Stimulated activated naive CD8-positive, alpha-beta T cell treated with anti-CD3 and anti-CD28 coated beads, Interleukin-15, Interleukin-2, amounts not matched to agents 100 U/mL and 50 U/mL, for 24 hours (primary cell): ENCODE measurements around the gene DNAH6.
"Not testable (repeated sequence)": the region's sequence is repeated elsewhere in the genome, so short reads cannot be mapped to it uniquely, and the experiment has no call there.

ENCODE experiments used
- ATAC-seq: fragments of 150-1000 bp; cut with Tn5 transposase; one replicate; pipeline ENCODE4 v1.10.0; 2021
- DNase-seq: peaks from one replicate; pipeline ENCODE4 v3.0.0; 2021

The DNAH6 gene

GRCh38 chr2:84749442-84749841, 233.1 kb downstream of the DNAH6 start:
- no peak for DNase-seq

GRCh38 chr2:84755096-84755495, 238.8 kb downstream of the DNAH6 start:
- no peak for DNase-seq
- ATAC-seq = no peak

More at GRCh38 chr2:84749442-84749841, 233.1 kb downstream of the DNAH6 start:
- ATAC-seq = no peak

GRCh38 chr2:84757648-84758047, 241.3 kb downstream of the DNAH6 start:
- ATAC-seq (no peak), DNase-seq (no peak)

- ATAC-seq = no peak
- no peak for DNase-seq
These were observed 250.5 kb downstream of the DNAH6 start for GRCh38 chr2:84766791-84767190.

- no peak for ATAC-seq
- DNase-seq = no peak
These were observed 252.5 kb downstream of the DNAH6 start for GRCh38 chr2:84768840-84769239.

- ATAC-seq (no peak), DNase-seq (no peak)
These were observed 254.0 kb downstream of the DNAH6 start for GRCh38 chr2:84770280-84770679.

- ATAC-seq = no peak
- no peak for DNase-seq
These were observed 255.0 kb downstream of the DNAH6 start for GRCh38 chr2:84771251-84771650.

- DNase-seq, ATAC-seq: not testable (repeated sequence)
These were observed 257.3 kb downstream of the DNAH6 start for GRCh38 chr2:84773562-84773961.

GRCh38 chr2:84776011-84776410, 259.7 kb downstream of the DNAH6 start:
- DNase-seq = no peak
- ATAC-seq = no peak

- ATAC-seq = no peak
- no peak for DNase-seq
These were observed 262.8 kb downstream of the DNAH6 start for GRCh38 chr2:84778911-84779690.

GRCh38 chr2:84779781-84780180, 263.5 kb downstream of the DNAH6 start:
- no peak for DNase-seq
- peak; percentile 38 for ATAC-seq

- ATAC-seq (peak; percentile 95), DNase-seq (peak; percentile 55)
These were observed 265.8 kb downstream of the DNAH6 start for GRCh38 chr2:84781942-84782716.

- DNase-seq (no peak), ATAC-seq (peak; percentile 62)
These were observed 266.6 kb downstream of the DNAH6 start for GRCh38 chr2:84782717-84783442.

- DNase-seq (no peak), ATAC-seq (no peak)
These were observed 269.7 kb downstream of the DNAH6 start for GRCh38 chr2:84785950-84786349.

GRCh38 chr2:84786601-84787000, 270.3 kb downstream of the DNAH6 start:
- no peak for DNase-seq

GRCh38 chr2:84788027-84788426, 271.7 kb downstream of the DNAH6 start:
- no peak for DNase-seq
- no peak for ATAC-seq

More at GRCh38 chr2:84786601-84787000, 270.3 kb downstream of the DNAH6 start:
- ATAC-seq = no peak

GRCh38 chr2:84788498-84788897, 272.2 kb downstream of the DNAH6 start:
- DNase-seq (no peak), ATAC-seq (no peak)

- ATAC-seq (no peak), DNase-seq (no peak)
These were observed 276.7 kb downstream of the DNAH6 start for GRCh38 chr2:84792856-84793522.

- no peak for ATAC-seq
These were observed 277.3 kb downstream of the DNAH6 start for GRCh38 chr2:84793641-84794040.

GRCh38 chr2:84796798-84797197, 280.5 kb downstream of the DNAH6 start:
- DNase-seq = no peak
- no peak for ATAC-seq

More at GRCh38 chr2:84793641-84794040, 277.3 kb downstream of the DNAH6 start:
- DNase-seq = no peak

- DNase-seq (no peak), ATAC-seq (no peak)
These were observed 281.0 kb downstream of the DNAH6 start for GRCh38 chr2:84797271-84797670.

- DNase-seq (no peak), ATAC-seq (no peak)
These were observed 283.5 kb downstream of the DNAH6 start for GRCh38 chr2:84799772-84800171.
